Osteocyte (in vitro differentiated cells): Measurements from ENCODE around the gene OR1F1. TPM values are rescaled to one million over a fixed set of nuclear protein-coding genes. Genes with fewer than 3 reads are reported as not detected.

Experiments used
- DNase-seq: peaks from one replicate; pipeline ENCODE4 v3.0.0; 2021; ENCODE audit warnings: mixed read lengths; ENCODE audit not compliant: unreplicated experiment; ENCODE audit errors: extremely low spot score
- H3K27ac Mint-ChIP-seq: one replicate; pipeline ENCODE4 v1.8.0; 2021; ENCODE audit warnings: mild to moderate bottlenecking, mixed read lengths; ENCODE audit not compliant: unreplicated experiment
- H3K27me3 Mint-ChIP-seq: one replicate; pipeline ENCODE4 v1.8.0; 2021; ENCODE audit warnings: mixed read lengths; ENCODE audit not compliant: unreplicated experiment
- H3K36me3 Mint-ChIP-seq: one replicate; pipeline ENCODE4 v1.8.0; 2021; ENCODE audit warnings: mixed read lengths; ENCODE audit not compliant: unreplicated experiment
- H3K4me1 Mint-ChIP-seq: one replicate; pipeline ENCODE4 v1.8.0; 2021; ENCODE audit warnings: mixed read lengths; ENCODE audit not compliant: unreplicated experiment
- H3K4me3 Mint-ChIP-seq: one replicate; pipeline ENCODE4 v1.8.0; 2021; ENCODE audit warnings: mild to moderate bottlenecking, moderate library complexity, mixed read lengths; ENCODE audit not compliant: unreplicated experiment
- H3K9me3 Mint-ChIP-seq: one replicate; pipeline ENCODE4 v1.8.0; 2021; ENCODE audit warnings: mixed read lengths; ENCODE audit not compliant: unreplicated experiment
- CTCF ChIP-seq: fragments of 200-600 bp; sonication (generic); IDR thresholded peaks from 2 replicates; pipeline ENCODE4 v1.5.0; 2021; ENCODE audit warnings: antibody characterized with exemption, mild to moderate bottlenecking, moderate library complexity
- total RNA-seq: library from RNA; stranded (reverse); gene quantifications from 2 replicates; pipeline ENCODE4 v1.2.1, GENCODE V29; 2021

OR1F1 gene
- total RNA-seq, 1 donor from 2014 or later: not detected

- peak overlapping the region; percentile 88 for H3K27ac Mint-ChIP-seq
- peak overlapping the region; percentile 83 for H3K4me3 Mint-ChIP-seq
- peaks cover 27% of the 10 kb centered on the region for H3K4me1 Mint-ChIP-seq
Observed at GRCh38 chr16:3148256-3149192, 39.5 kb upstream of the OR1F1 start.

GRCh38 chr16:3149193-3149530, 38.8 kb upstream of the OR1F1 start:
- DNase-seq: no peak
- Mint-ChIP-seq H3K36me3 (no peaks in the 10 kb centered on the region), H3K9me3 (no peaks in the 10 kb centered on the region), H3K27ac (peak overlapping the region; percentile 88), H3K4me3 (peak overlapping the region; percentile 83), H3K4me1 (peaks cover 27% of the 10 kb centered on the region), H3K27me3 (no peaks in the 10 kb centered on the region)
- TF ChIP-seq CTCF: no peak

More at GRCh38 chr16:3148256-3149192, 39.5 kb upstream of the OR1F1 start:
- no peak for DNase-seq
- Mint-ChIP-seq H3K27me3 (no peaks in the 10 kb centered on the region), H3K36me3 (no peaks in the 10 kb centered on the region), H3K9me3 (no peaks in the 10 kb centered on the region)
- TF ChIP-seq CTCF: no peak

- no peaks in the 10 kb centered on the region for H3K27me3 Mint-ChIP-seq
- H3K4me1 Mint-ChIP-seq: peaks cover 27% of the 10 kb centered on the region
- no peak for DNase-seq
- peak overlapping the region; percentile 83 for H3K4me3 Mint-ChIP-seq
- H3K9me3 Mint-ChIP-seq: no peaks in the 10 kb centered on the region
- TF ChIP-seq CTCF: peak; percentile 53
- no peaks in the 10 kb centered on the region for H3K36me3 Mint-ChIP-seq
- H3K27ac Mint-ChIP-seq: peak overlapping the region; percentile 88
Observed at GRCh38 chr16:3149630-3150345, 38.2 kb upstream of the OR1F1 start.

- Mint-ChIP-seq H3K27ac (peak overlapping the region; percentile 94), H3K36me3 (no peaks in the 10 kb centered on the region), H3K4me3 (peak overlapping the region; percentile 83), H3K9me3 (no peaks in the 10 kb centered on the region), H3K27me3 (no peaks in the 10 kb centered on the region), H3K4me1 (peaks cover 27% of the 10 kb centered on the region)
- DNase-seq: peak; percentile 99
- no peak for TF ChIP-seq CTCF
Observed at GRCh38 chr16:3150346-3151218, 37.4 kb upstream of the OR1F1 start.
